Heart left ventricle (tissue), 16 donors: ENCODE measurements around the gene LMAN1. TPM values are rescaled to one million over a fixed set of nuclear protein-coding genes. Genes with fewer than 3 reads are reported as not detected.

Experiments
- ATAC-seq, 4 donors: fragments of 200-7000 bp; cut with Tn5 transposase; one replicate each; pipeline ENCODE4 v1.9.1; 2020 to 2022; ENCODE audit warnings: moderate library complexity in 4 of 4, mild to moderate bottlenecking in 3 of 4, moderate number of reproducible peaks in 1 of 4
- DNase-seq, 5 donors: peaks; one replicate each; pipeline ENCODE4 v3.0.0-alpha.2; 2020
- H3K27ac ChIP-seq, 12 donors: fragments of 200-600 bp; sonication (generic) in 4 of 12; one replicate each; pipeline versions ENCODE4 v1.5.0 to v1.8.0; 2016 to 2022; ENCODE audit warnings: mild to moderate bottlenecking in 2 of 12
- H3K27me3 ChIP-seq, 9 donors: fragments of 200-600 bp; sonication (generic) in 2 of 9; one replicate each; pipeline versions ENCODE4 v1.5.1 to v1.8.0; 2016 to 2022; ENCODE audit warnings: mild to moderate bottlenecking in 3 of 9
- H3K36me3 ChIP-seq, 9 donors: fragments of 200-600 bp; sonication (generic) in 2 of 9; one replicate each; pipeline versions ENCODE4 v1.5.0 to v1.8.0; 2018 to 2022; ENCODE audit warnings: mild to moderate bottlenecking in 2 of 9
- H3K4me1 ChIP-seq, 12 donors: fragments of 200-600 bp; sonication (generic) in 4 of 12; one replicate each; pipeline versions ENCODE4 v1.5.0 to v1.8.0; 2016 to 2022; ENCODE audit warnings: mild to moderate bottlenecking in 3 of 12
- H3K4me3 ChIP-seq, 12 donors: fragments of 200-600 bp; sonication (generic) in 4 of 12; one replicate each; pipeline versions ENCODE4 v1.5.0 to v1.8.0; 2017 to 2022; ENCODE audit warnings: mild to moderate bottlenecking in 9 of 12, moderate library complexity in 4 of 12
- H3K9me3 ChIP-seq, 12 donors: fragments of 200-600 bp; sonication (generic) in 4 of 12; one replicate each; pipeline versions ENCODE4 v1.5.0 to v1.8.0; 2016 to 2022; ENCODE audit warnings: mild to moderate bottlenecking in 1 of 12
- CTCF ChIP-seq, 12 donors: fragments of 200-600 bp; sonication (generic) in 4 of 12; IDR thresholded peaks; one replicate each; pipeline versions ENCODE4 v1.5.0 to v1.8.0; 2018 to 2022; ENCODE audit warnings: antibody characterized with exemption in 12 of 12, mild to moderate bottlenecking in 5 of 12
- POLR2A ChIP-seq, 2 donors: fragments of 450-650 bp; IDR thresholded peaks; one replicate each; pipeline ENCODE4 v1.6.1; 2017; ENCODE audit warnings: antibody characterized with exemption in 2 of 2, mild to moderate bottlenecking in 2 of 2, moderate library complexity in 2 of 2
- WGBS, 4 donors: extraction: QIAGEN DNeasy Blood & Tissue Kit in 2 of 4; methylation state at CpG; one replicate each; pipeline versions ENCODE4 v1.1.5 to v1.1.7; 2013 to 2018; 5-methylcytosine and 5-hydroxymethylcytosine counted together
- intact Hi-C, 10 donors: fragments of 100-400 bp; cut with DNase I; formaldehyde crosslinking; loops; one replicate each; pipeline versions ENCODE4 v1.11.1 to v1.14.2; 2022
- polyA plus RNA-seq, 2 donors: library from polyadenylated mRNA; stranded (reverse); fragments of 200-250 nt; gene quantifications; one replicate each; pipeline ENCODE4 v1.2.3, GENCODE V29; 2013
- total RNA-seq, 9 donors: library from RNA; depleted of rRNA in 2 of 9; stranded (reverse); fragments of >200 nt in 2 of 9; fragmentation: NEBNext Ultra II Directional in 3 of 9; extraction: Animal tissue kit (Norgen Biotek cat#: 25700) in 3 of 9; gene quantifications; one replicate each; pipeline versions ENCODE4 v1.1.0 to v1.2.4, GENCODE V29; 2016 to 2023
- donor health status: ischemic (EF 13 %, LVEDD 7.1; RV severe dilation, severe dysfunction).
- donor health status: healthy with polysubstance abuse.
- donor health status: DM: no; HTN: yes; CAD: no.
- donor health status: DM: no; HTN: no; CAD: no.
- donor health status: ischemic (EF 25% LVEDD 6.9; RV normal size, moderate dysfunction).
- donor health status: ischemic (EF 25% LVEDD 5.7; RV mildly dilated, moderate dysfunction).
- donor health status: healthy.
- donor health status: DM: yes; HTN: yes; CAD: no.
- donor health status: ischemic (EF 35%, LVEDD 5.7; RV mildly dilated, moderate dysfunction).
- donor health status: nonischemic (EF 11% LVEDD 7.7; RV severe dilation, severe dysfunction).
- donor health status: DM: yes; HTN: yes; CAD: no.
- donor health status: PGD.
- donor health status: ischemic (EF 29% LVEDD 5.4; RV normal size, mild dysfunction).
- donor health status: nonischemic (EF 23%, LVEDD 6.1; RV moderate dilation, normal function).

Gene LMAN1
- total and polyA plus RNA-seq, 11 donors, result 16.5 to 72.9 (median 60.5) TPM

GRCh38 chr18:59306640-59307039 is 52.4 kb downstream of the LMAN1 start:
- Histone ChIP-seq H3K36me3 (no peaks in the 10 kb centered on the region), H3K27me3 (peaks cover 0 to 44% (median 11%) of the 10 kb centered on the region in 9 donors)
- 78 to 90% (median 81%) methylated on average over 6 of the region's 6 CpGs for WGBS, 4 donors

GRCh38 chr18:59305295-59305694 is 53.8 kb downstream of the LMAN1 start:
- no peak for DNase-seq
- Histone ChIP-seq H3K27me3 (peaks cover 0 to 44% (median 11%) of the 10 kb centered on the region in 9 donors), H3K9me3 (no peaks in the 10 kb centered on the region), H3K27ac (no peak overlapping the region), H3K36me3 (no peaks in the 10 kb centered on the region), H3K4me1 (peaks cover 0 to 10% (median 4%) of the 10 kb centered on the region in 12 donors), H3K4me3 (no peak overlapping the region)
- intact Hi-C loops, result loop anchor here in 4 of 10 donors (5.0 to 10.0 kb wide), 4 partner anchors 60 to 520 kb away; no protein-coding TSS in a partner anchor
- 77 to 85% (median 80%) methylated on average over 4 of the region's 4 CpGs for WGBS, 4 donors
- TF ChIP-seq CTCF (IDR thresholded peaks at IDR 0.05) (no peak), POLR2A (IDR thresholded peaks at IDR 0.05) (no peak)
- no peak for ATAC-seq

More at GRCh38 chr18:59306640-59307039, 52.4 kb downstream of the LMAN1 start:
- Histone ChIP-seq H3K4me1 (peaks cover 0 to 10% (median 4%) of the 10 kb centered on the region in 12 donors), H3K9me3 (no peaks in the 10 kb centered on the region), H3K4me3 (no peak overlapping the region), H3K27ac (no peak overlapping the region)
- DNase-seq, result no peak
- no peak for ATAC-seq
- no peak for TF ChIP-seq POLR2A (IDR thresholded peaks at IDR 0.05)
- TF ChIP-seq CTCF (IDR thresholded peaks at IDR 0.05), result no peak
- intact Hi-C loops, result loop anchor here in 5 of 10 donors (2.0 to 10.0 kb wide), 5 partner anchors 62 to 518 kb away; no protein-coding TSS in a partner anchor

GRCh38 chr18:59303656-59304195 is 55.3 kb downstream of the LMAN1 start:
- no peak overlapping the region for H3K4me3 ChIP-seq
- peaks cover 0 to 35% (median 10%) of the 10 kb centered on the region in 9 donors for H3K27me3 ChIP-seq
- no peaks in the 10 kb centered on the region for H3K36me3 ChIP-seq
- intact Hi-C loops, result loop anchor here in 2 of 10 donors (10.0 kb wide), 2 partner anchors 59 to 521 kb away; no protein-coding TSS in a partner anchor
- H3K9me3 ChIP-seq, result no peaks in the 10 kb centered on the region
- H3K4me1 ChIP-seq, result peaks cover 0 to 7% (median 2%) of the 10 kb centered on the region in 12 donors
- ATAC-seq, result no peak
- no peak for DNase-seq
- WGBS, 4 donors, result 70 to 81% (median 76%) methylated on average over 9 of the region's 9 CpGs
- no peak overlapping the region for H3K27ac ChIP-seq
- TF ChIP-seq CTCF (IDR thresholded peaks at IDR 0.05), result no peak
- TF ChIP-seq POLR2A (IDR thresholded peaks at IDR 0.05), result no peak

- TF ChIP-seq POLR2A (IDR thresholded peaks at IDR 0.05), result no peak
- TF ChIP-seq CTCF (IDR thresholded peaks at IDR 0.05), result no peak
- 83 to 91% (median 89%) methylated on average over 2 of the region's 2 CpGs for WGBS, 4 donors
- no peaks in the 10 kb centered on the region for H3K36me3 ChIP-seq
- H3K4me1 ChIP-seq, result peaks cover 0 to 2% (median 0%) of the 10 kb centered on the region in 12 donors
- H3K27ac ChIP-seq, result no peak overlapping the region
- no peak overlapping the region for H3K4me3 ChIP-seq
- ATAC-seq (no peak), DNase-seq (no peak)
- intact Hi-C loops, result loop anchor here in 2 of 10 donors (10.0 kb wide), 2 partner anchors 58 to 522 kb away; no protein-coding TSS in a partner anchor
- peaks cover 0 to 41% (median 7%) of the 10 kb centered on the region in 9 donors for H3K27me3 ChIP-seq
- H3K9me3 ChIP-seq, result no peaks in the 10 kb centered on the region
Measured at GRCh38 chr18:59303006-59303405, 56.1 kb downstream of the LMAN1 start.
